NCI-H69 (cell line): ENCODE data around the gene SSC4D.

Experiments used
- DNase-seq: peaks from one replicate; lab custom pipeline; 2025; lab: John Stamatoyannopoulos, UW

SSC4D gene

GRCh38 chr7:76354516-76354915 lies 55.0 kb downstream of the SSC4D start:
- no peak for DNase-seq

- DNase-seq: no peak
Measured at GRCh38 chr7:76353744-76354143, 55.8 kb downstream of the SSC4D start.

- no peak for DNase-seq
Measured at GRCh38 chr7:76352193-76352592, 57.3 kb downstream of the SSC4D start.

DNA sequence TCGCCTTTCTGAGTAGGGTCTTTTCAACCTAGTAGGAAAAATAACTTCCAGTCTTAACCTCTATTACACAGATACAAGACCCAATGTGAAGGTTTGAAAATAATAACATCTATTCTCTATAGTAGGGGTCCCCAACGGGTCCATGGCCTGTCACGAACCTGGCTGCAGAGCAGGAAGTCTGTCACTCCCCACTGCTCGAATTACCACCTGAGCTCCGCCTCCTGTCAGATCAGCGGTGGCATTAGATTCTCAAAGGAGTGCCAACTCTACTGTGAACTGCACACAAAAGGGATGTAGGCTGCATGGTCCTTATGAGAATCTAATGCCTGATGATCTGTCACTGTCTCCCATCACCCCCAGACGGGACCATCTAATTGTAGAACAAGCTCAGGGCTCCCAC lies 58.1 kb downstream of the SSC4D start:
- DNase-seq: no peak

DNA sequence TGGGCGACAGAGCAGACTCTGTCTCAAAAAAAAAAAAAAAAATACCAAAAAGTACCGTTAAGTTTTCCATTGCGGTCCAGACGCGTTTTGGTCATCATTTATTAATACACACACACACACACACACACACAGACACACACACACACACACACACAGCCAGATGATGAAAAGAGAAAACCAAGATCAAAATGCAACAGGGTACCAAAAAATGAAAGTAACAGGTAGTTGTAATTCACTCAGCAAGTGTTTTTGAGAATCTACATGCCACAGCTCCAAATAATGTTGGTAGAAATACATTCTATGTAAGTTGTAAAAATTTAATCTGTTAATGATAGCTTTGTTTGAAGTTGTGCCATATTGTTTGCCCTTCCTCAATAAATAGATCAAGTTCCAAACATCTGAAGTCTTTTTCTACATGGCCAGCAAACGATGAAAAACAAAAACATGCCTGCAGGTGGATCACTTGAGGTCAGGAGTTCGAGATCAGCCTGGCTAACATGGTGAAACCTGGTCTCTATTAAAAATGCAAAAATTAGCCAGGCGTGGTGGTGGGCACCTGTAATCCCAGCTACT lies 60.1 kb downstream of the SSC4D start:
- no peak for DNase-seq

- no peak for DNase-seq
Measured at GRCh38 chr7:76347710-76348109, 61.8 kb downstream of the SSC4D start.

DNA sequence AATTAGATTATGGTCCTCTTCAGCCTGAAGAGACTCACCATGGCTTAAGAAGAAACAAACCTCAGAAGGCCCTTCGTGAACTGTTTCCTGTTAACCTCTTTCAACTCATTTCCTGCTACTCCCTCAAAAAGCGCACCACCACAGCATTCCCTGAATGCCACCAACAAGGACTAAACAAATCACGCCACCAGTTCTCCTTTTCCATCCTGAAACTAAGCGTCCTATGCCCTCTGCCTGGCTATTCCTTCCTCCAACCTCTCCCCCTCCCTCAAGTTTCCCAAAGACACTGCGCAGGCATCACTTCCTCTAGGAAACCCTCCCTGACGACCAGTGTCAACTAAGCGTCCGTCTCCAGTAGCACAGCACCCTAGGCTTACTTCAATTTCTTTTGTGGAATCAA lies 62.7 kb downstream of the SSC4D start:
- no peak for DNase-seq

- no peak for DNase-seq
Measured at GRCh38 chr7:76346097-76346496, 63.4 kb downstream of the SSC4D start.

- no peak for DNase-seq
Measured at GRCh38 chr7:76343931-76344321, 65.6 kb downstream of the SSC4D start.

DNA sequence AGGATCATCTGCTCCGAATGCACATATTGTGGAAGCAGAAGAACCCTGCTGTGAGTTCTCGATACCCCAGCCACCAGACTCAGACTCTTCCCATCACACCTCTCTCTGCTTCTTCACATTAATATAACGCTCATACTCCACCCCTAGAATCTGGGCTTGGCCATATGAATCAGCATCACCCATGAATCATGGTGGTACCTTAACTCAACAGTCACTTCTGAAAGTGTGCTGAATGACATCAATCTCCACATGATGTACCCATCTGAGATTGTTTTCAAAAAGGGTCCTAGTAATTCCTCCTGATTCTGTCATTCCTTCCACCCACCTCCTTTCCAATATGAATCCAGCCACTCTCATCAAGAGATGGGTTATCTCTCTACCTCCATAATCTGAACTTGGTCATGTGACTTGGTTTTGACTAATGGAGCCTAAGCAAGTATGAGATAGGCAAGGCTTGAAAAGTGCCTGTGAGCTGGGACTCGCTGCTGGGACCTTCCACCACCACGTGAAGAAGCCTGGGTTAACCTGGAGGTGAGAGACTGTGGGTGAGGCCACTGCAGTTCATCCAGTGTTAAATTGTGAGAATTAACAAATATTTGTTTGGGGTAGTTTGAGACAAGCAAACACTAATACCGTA lies 66.1 kb downstream of the SSC4D start:
- DNase-seq: no peak

DNA sequence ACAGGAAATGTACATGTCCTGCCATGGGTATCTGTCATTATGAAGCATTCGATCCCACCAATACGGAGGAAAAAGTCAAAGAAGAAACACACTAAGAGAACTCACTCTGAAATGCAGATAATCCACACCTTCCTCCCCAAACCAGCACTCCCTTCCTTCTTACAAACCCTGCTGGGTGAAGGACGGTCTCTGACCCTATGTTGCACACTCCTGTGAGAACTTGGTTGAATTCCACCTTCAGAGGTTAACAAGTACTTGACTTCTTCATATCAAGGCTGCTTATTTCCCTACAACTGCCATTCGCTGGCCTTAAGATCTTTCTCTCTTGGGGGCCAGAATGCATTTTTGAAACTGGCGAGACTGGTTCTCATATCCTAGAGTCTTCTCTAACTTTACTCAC lies 67.3 kb downstream of the SSC4D start:
- no peak for DNase-seq

DNA sequence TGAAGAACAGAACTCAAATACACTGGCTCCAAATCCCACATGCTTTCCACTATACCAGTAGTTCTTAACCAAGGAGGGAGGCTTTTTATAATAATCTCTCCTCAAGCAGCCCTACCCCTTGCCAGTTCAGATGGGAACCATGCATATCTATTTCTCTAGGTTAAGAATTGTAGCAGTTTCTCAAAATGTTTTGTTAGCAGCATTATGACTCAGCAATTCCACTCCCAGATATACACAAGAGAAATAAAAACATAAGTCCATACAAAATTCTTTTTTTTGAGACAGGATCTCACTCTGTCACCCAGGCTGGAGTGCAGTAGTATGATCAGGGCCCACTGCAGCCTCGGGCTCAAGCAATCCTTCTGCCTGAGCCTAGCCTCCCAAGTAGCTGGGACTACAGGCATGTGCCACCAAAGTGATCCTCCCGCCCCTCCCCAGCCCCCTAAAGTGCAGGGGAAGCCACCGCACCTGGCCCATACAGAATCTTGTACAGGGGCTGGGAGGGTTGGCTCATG lies 68.8 kb downstream of the SSC4D start:
- no peak for DNase-seq
